GM12878 (cell line): ENCODE data around the gene GGNBP2.

ENCODE experiments used
- ASH2L ChIP-seq: fragments of 300-600, 200-600 bp; sonication (generic); IDR thresholded peaks from 2 replicates; pipeline ENCODE4 v1.6.1; 2017; ENCODE audit warnings: low read depth, mild to moderate bottlenecking, borderline replicate concordance
- GATAD2B ChIP-seq: fragments of 450-650 bp; conservative IDR thresholded peaks from 2 replicates; pipeline ENCODE4 v1.6.1; 2017; ENCODE audit warnings: low read depth, mild to moderate bottlenecking, moderate library complexity
- JUNB ChIP-seq: IDR thresholded peaks from 2 replicates; pipeline ENCODE4 v1.6.1; 2016; ENCODE audit warnings: antibody characterized with exemption, mild to moderate bottlenecking
- POLR2A ChIP-seq: IDR thresholded peaks from 2 replicates; pipeline ENCODE4 v1.6.1; 2011; ENCODE audit warnings: low read depth, mild to moderate bottlenecking, low read length
- STAT3 ChIP-seq: IDR thresholded peaks from 2 replicates; pipeline ENCODE4 v1.6.1; 2011; ENCODE audit warnings: low read depth, low read length, improper control_type of control experiment
- USF2 ChIP-seq: IDR thresholded peaks from 2 replicates; pipeline ENCODE4 v1.6.1; 2011; ENCODE audit warnings: low read depth, low read length, improper control_type of control experiment, borderline replicate concordance
- YY1 ChIP-seq: IDR thresholded peaks from 2 replicates; pipeline ENCODE4 v1.6.1; 2011; ENCODE audit warnings: low read depth, mild to moderate bottlenecking, low read length
- TF ChIP-seq, protein P1 (sequence below), 3 experiments: IDR thresholded peaks in 2 of 3; conservative IDR thresholded peaks in 1 of 3; 2 replicates each; pipeline ENCODE4 v1.5.1; 2011; ENCODE audit warnings: low read depth in 3 of 3, low read length in 3 of 3, mild to moderate bottlenecking in 3 of 3, control low read depth in 2 of 3, moderate library complexity in 2 of 3, inconsistent platforms in 1 of 3, mixed read lengths in 1 of 3; ENCODE audit not compliant: control insufficient read depth in 2 of 3, insufficient read depth in 1 of 3; ENCODE audit errors: extremely low read depth in 1 of 3

GRCh38 chr17:36611345-36612072 lies 66.8 kb downstream of the GGNBP2 start:
- TF ChIP-seq GATAD2B (no peak), ASH2L (no peak), USF2 (no peak), POLR2A (no peak), JUNB (no peak), YY1 (no peak), STAT3 (no peak)
- TF ChIP-seq, protein P1, sequence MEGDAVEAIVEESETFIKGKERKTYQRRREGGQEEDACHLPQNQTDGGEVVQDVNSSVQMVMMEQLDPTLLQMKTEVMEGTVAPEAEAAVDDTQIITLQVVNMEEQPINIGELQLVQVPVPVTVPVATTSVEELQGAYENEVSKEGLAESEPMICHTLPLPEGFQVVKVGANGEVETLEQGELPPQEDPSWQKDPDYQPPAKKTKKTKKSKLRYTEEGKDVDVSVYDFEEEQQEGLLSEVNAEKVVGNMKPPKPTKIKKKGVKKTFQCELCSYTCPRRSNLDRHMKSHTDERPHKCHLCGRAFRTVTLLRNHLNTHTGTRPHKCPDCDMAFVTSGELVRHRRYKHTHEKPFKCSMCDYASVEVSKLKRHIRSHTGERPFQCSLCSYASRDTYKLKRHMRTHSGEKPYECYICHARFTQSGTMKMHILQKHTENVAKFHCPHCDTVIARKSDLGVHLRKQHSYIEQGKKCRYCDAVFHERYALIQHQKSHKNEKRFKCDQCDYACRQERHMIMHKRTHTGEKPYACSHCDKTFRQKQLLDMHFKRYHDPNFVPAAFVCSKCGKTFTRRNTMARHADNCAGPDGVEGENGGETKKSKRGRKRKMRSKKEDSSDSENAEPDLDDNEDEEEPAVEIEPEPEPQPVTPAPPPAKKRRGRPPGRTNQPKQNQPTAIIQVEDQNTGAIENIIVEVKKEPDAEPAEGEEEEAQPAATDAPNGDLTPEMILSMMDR (IDR thresholded peaks at IDR 0.05 in 2 of 3, conservative IDR thresholded peaks at IDR 0.05 in 1 of 3; ENCODE audit: control insufficient read depth in 2 of 3, extremely low read depth in 1 of 3, insufficient read depth in 1 of 3, low read depth in 3 of 3, low read length in 3 of 3): no peak
